PFSK-1 (cell line): ENCODE results near the gene PFKFB3.

Experiments
- FOXP2 ChIP-seq: optimal IDR thresholded peaks from 2 replicates; pipeline ENCODE3; 2011; ENCODE audit warnings: borderline replicate concordance, control low read depth, inconsistent platforms; ENCODE audit not compliant: insufficient read depth; ENCODE audit errors: extremely low read length, extremely low read depth
- POLR2AphosphoS5 ChIP-seq: IDR thresholded peaks from 2 replicates; pipeline ENCODE4 v1.6.1; 2012; ENCODE audit warnings: low read depth, mild to moderate bottlenecking, control low read depth, low read length, moderate library complexity
- SIN3A ChIP-seq: IDR thresholded peaks from 2 replicates; pipeline ENCODE4 v1.6.1; 2012; ENCODE audit warnings: mild to moderate bottlenecking, low read length, moderate library complexity, borderline replicate concordance; ENCODE audit not compliant: insufficient read depth
- TAF1 ChIP-seq: IDR thresholded peaks from 2 replicates; pipeline ENCODE4 v1.6.1; 2012; ENCODE audit warnings: low read length, control low read depth, borderline replicate concordance; ENCODE audit not compliant: insufficient read depth
- TF ChIP-seq, protein P1 (sequence below), 2 experiments: IDR thresholded peaks; 2 replicates each; pipeline versions ENCODE4 v1.6.1 to v1.8.0; 2011 to 2012; ENCODE audit warnings: low read depth in 2 of 2, low read length in 2 of 2, control low read depth in 1 of 2, inconsistent platforms in 1 of 2, mild to moderate bottlenecking in 1 of 2, moderate library complexity in 1 of 2; ENCODE audit not compliant: insufficient read depth in 1 of 2

DNA sequence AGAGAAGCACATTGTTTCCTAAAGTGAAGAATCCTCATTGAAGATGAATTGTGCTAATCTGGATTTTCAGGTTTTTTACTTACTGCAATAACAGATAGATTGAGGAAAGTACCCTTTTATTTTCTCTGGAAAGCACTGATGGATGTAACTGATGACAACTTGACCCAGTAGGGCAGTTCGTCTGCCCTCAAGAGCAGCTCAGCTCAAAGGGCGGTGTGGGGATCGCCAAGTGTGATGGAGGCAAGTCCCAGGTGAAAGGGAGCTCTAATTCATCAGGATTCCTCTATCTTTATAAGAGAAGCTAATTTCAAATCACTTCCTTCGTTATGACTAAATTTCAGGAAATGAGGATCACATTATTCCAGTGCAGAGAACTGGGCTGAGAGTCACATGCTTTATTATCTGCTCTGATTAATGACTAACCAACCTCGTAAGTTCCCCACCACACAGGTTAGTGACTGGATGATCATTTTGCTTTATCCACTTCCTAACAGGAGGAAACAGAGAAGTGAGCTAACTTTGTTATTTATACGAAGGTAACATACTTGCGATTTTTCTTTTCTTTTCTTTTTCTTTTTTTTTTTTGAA, 98.8 kb downstream of the PFKFB3 start:
- TF ChIP-seq POLR2AphosphoS5 (no peak), TAF1 (no peak), SIN3A (no peak), FOXP2 (no peak)
- TF ChIP-seq, protein P1, sequence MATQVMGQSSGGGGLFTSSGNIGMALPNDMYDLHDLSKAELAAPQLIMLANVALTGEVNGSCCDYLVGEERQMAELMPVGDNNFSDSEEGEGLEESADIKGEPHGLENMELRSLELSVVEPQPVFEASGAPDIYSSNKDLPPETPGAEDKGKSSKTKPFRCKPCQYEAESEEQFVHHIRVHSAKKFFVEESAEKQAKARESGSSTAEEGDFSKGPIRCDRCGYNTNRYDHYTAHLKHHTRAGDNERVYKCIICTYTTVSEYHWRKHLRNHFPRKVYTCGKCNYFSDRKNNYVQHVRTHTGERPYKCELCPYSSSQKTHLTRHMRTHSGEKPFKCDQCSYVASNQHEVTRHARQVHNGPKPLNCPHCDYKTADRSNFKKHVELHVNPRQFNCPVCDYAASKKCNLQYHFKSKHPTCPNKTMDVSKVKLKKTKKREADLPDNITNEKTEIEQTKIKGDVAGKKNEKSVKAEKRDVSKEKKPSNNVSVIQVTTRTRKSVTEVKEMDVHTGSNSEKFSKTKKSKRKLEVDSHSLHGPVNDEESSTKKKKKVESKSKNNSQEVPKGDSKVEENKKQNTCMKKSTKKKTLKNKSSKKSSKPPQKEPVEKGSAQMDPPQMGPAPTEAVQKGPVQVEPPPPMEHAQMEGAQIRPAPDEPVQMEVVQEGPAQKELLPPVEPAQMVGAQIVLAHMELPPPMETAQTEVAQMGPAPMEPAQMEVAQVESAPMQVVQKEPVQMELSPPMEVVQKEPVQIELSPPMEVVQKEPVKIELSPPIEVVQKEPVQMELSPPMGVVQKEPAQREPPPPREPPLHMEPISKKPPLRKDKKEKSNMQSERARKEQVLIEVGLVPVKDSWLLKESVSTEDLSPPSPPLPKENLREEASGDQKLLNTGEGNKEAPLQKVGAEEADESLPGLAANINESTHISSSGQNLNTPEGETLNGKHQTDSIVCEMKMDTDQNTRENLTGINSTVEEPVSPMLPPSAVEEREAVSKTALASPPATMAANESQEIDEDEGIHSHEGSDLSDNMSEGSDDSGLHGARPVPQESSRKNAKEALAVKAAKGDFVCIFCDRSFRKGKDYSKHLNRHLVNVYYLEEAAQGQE (IDR thresholded peaks at IDR 0.05; ENCODE audit: insufficient read depth in 1 of 2, low read depth in 2 of 2, low read length in 2 of 2), result no peak
